Gastroesophageal sphincter (tissue), 4 donors: ENCODE results near the gene SAMD14. TPM values are rescaled to one million over a fixed set of nuclear protein-coding genes. Genes with fewer than 3 reads are reported as not detected.
A peak's percentile ranks its signal among the peaks of the same experiment; 100 is the strongest.

Experiments
- ATAC-seq: fragments of 150-250 bp; one replicate; pipeline ENCODE4 v1.9.1; 2016; ENCODE audit warnings: mild to moderate bottlenecking, moderate library complexity
- H3K27ac ChIP-seq, 4 donors: fragments of 200-600 bp; sonication (generic) in 3 of 4; 1 replicate in 3 of 4; 2 replicates in 1 of 4; pipeline ENCODE4 v1.5.1; 2016 to 2019
- H3K27me3 ChIP-seq: fragments of 200-600 bp; sonication (generic); one replicate; pipeline ENCODE4 v1.5.1; 2019
- H3K36me3 ChIP-seq, 2 donors: fragments of 200-600 bp; sonication (generic); one replicate each; pipeline ENCODE4 v1.5.1; 2019; ENCODE audit warnings: control low read depth in 1 of 2
- H3K4me1 ChIP-seq, 3 donors: fragments of 200-600 bp; sonication (generic); 1 replicate in 2 of 3; 2 replicates in 1 of 3; pipeline ENCODE4 v1.5.1; 2016 to 2019; ENCODE audit warnings: control low read depth in 2 of 3
- H3K4me3 ChIP-seq, 2 donors: fragments of 200-600 bp; sonication (generic); one replicate each; pipeline ENCODE4 v1.5.1; 2019; ENCODE audit warnings: mild to moderate bottlenecking in 1 of 2, moderate library complexity in 1 of 2
- H3K9me3 ChIP-seq, 3 donors: fragments of 200-600 bp; sonication (generic); one replicate each; pipeline ENCODE4 v1.5.1; 2017 to 2019; ENCODE audit warnings: control low read depth in 2 of 3
- EP300 ChIP-seq: sonication (generic); formaldehyde crosslinking; IDR thresholded peaks from one replicate; pipeline ENCODE4 v1.6.1; 2017; ENCODE audit warnings: antibody characterized with exemption, mild to moderate bottlenecking
- POLR2A ChIP-seq, 2 donors: fragments of 450-650 bp; IDR thresholded peaks; one replicate each; pipeline ENCODE4 v1.6.1; 2017; ENCODE audit warnings: antibody characterized with exemption in 2 of 2, mild to moderate bottlenecking in 2 of 2, moderate library complexity in 1 of 2
- POLR2AphosphoS5 ChIP-seq: sonication (generic); formaldehyde crosslinking; IDR thresholded peaks from one replicate; pipeline ENCODE4 v1.6.1; 2017; ENCODE audit warnings: antibody characterized with exemption
- WGBS, 2 donors: methylation state at CpG; one replicate each; pipeline ENCODE4 v1.1.5; 2018; ENCODE audit warnings: low coverage in 1 of 2; 5-methylcytosine and 5-hydroxymethylcytosine counted together
- total RNA-seq, 4 donors: library from RNA; depleted of rRNA; stranded (reverse); fragments of >200 nt; gene quantifications; one replicate each; pipeline ENCODE4 v1.1.0, GENCODE V29; 2016
- TF ChIP-seq, protein P1 (sequence below), 4 experiments: fragments of 200-600 bp in 2 of 4; fragments of 450-650 bp in 2 of 4; sonication (generic) in 1 of 4; IDR thresholded peaks; one replicate each; pipeline ENCODE4 v1.5.1; 2017 to 2019; ENCODE audit warnings: antibody characterized with exemption in 4 of 4, mild to moderate bottlenecking in 2 of 4, moderate library complexity in 2 of 4

SAMD14 gene
- total RNA-seq, 4 donors from 2014 or later = 1.3 to 2.8 (median 2.3) TPM

DNA sequence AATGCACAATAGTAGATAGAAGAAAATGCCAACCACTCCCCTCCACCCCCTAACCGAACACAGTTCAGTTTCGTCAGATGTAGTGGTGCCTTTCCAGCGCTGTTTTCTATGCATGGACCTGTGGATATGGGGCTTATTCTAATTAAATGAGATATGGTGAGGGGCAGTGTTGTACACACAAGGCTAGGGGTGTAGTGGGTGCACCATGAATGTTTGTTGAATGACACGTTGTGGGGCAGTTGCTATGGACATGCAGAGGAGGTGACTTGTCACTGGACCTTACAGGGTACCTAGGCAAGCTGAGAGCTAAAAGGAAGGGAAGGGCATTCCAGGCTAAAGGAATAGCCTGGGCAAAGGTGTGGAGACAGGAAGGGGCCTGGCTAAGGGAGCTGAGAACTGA, 31.4 kb downstream of the SAMD14 start:
- peak overlapping the region in 3 of 4 donors; percentile 42 to 82 (median 79) for H3K27ac ChIP-seq
- 73 to 77% methylated on average over 4 of the region's 4 CpGs for WGBS, 2 donors

DNA sequence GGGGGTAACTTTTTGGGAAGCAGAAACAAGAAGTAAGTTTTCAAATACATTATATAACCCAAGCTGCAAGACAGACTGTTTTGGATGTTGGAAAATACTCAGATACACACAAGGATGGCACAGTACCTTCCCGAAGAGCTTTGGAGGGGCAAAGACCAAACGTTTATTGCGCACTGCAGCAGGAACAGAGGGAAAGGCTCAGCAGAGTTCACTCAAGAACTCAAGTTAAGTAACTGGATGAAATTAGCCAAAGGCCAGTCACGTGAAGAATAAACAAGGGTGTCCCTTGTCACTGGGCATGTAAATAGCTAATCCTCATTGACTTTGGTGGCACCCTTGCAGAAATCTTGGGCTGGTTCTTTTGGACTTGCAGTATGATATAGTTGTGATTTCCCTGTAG, 32.0 kb downstream of the SAMD14 start:
- H3K4me3 ChIP-seq = no peak overlapping the region
- 54 to 57% methylated on average over 4 of the region's 4 CpGs for WGBS, 2 donors
- no peaks in the 10 kb centered on the region for H3K27me3 ChIP-seq
- peaks cover 0 to 43% of the 10 kb centered on the region in 2 donors for H3K36me3 ChIP-seq
- no peak for ATAC-seq
- H3K4me1 ChIP-seq = peaks cover 7 to 85% (median 40%) of the 10 kb centered on the region in 3 donors
- H3K27ac ChIP-seq = peak overlapping the region in 2 of 4 donors; percentile 89 to 91
- no peaks in the 10 kb centered on the region for H3K9me3 ChIP-seq
- TF ChIP-seq, protein P1, sequence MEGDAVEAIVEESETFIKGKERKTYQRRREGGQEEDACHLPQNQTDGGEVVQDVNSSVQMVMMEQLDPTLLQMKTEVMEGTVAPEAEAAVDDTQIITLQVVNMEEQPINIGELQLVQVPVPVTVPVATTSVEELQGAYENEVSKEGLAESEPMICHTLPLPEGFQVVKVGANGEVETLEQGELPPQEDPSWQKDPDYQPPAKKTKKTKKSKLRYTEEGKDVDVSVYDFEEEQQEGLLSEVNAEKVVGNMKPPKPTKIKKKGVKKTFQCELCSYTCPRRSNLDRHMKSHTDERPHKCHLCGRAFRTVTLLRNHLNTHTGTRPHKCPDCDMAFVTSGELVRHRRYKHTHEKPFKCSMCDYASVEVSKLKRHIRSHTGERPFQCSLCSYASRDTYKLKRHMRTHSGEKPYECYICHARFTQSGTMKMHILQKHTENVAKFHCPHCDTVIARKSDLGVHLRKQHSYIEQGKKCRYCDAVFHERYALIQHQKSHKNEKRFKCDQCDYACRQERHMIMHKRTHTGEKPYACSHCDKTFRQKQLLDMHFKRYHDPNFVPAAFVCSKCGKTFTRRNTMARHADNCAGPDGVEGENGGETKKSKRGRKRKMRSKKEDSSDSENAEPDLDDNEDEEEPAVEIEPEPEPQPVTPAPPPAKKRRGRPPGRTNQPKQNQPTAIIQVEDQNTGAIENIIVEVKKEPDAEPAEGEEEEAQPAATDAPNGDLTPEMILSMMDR (IDR thresholded peaks at IDR 0.05) = no peak
- TF ChIP-seq POLR2AphosphoS5 (no peak), EP300 (no peak), POLR2A (IDR thresholded peaks at IDR 0.05) (no peak)

More for the DNA sequence above, 31.4 kb downstream of the SAMD14 start:
- peaks cover 0 to 47% of the 10 kb centered on the region in 2 donors for H3K36me3 ChIP-seq
- TF ChIP-seq POLR2AphosphoS5 (no peak), POLR2A (IDR thresholded peaks at IDR 0.05) (no peak), EP300 (no peak)
- TF ChIP-seq, protein P1 (IDR thresholded peaks at IDR 0.05) = no peak
- no peaks in the 10 kb centered on the region for H3K27me3 ChIP-seq
- H3K4me1 ChIP-seq = peaks cover 7 to 92% (median 42%) of the 10 kb centered on the region in 3 donors
- ATAC-seq = no peak
- no peaks in the 10 kb centered on the region for H3K9me3 ChIP-seq
- no peak overlapping the region for H3K4me3 ChIP-seq

DNA sequence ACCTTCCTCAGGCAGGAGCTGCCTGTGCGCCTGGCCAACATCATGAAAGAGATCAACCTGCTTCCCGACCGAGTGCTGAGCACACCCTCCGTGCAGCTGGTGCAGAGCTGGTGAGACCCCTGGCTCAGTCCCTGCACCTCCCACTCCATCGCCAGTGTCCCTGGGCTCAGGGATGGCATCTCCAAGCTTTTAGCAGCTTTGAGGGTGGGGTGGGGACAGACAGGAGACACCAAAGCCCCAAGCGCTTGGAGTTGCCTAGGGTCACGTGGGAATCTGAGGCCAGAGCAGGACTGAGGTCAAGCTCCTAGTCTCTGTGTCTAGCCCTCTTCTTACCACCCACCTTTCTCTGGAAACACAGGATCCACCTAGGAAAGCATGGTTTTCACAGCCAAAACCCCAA, 32.5 kb downstream of the SAMD14 start:
- Histone ChIP-seq H3K36me3 (peaks cover 0 to 43% of the 10 kb centered on the region in 2 donors), H3K27ac (peak overlapping the region in 3 of 4 donors; percentile 89 to 95 (median 91)), H3K4me1 (peaks cover 7 to 80% (median 36%) of the 10 kb centered on the region in 3 donors), H3K4me3 (no peak overlapping the region), H3K27me3 (no peaks in the 10 kb centered on the region), H3K9me3 (no peaks in the 10 kb centered on the region)
- TF ChIP-seq POLR2A (IDR thresholded peaks at IDR 0.05) = no peak
- no peak for TF ChIP-seq EP300
- TF ChIP-seq POLR2AphosphoS5 = no peak
- TF ChIP-seq, protein P1 (IDR thresholded peaks at IDR 0.05) = no peak
- no peak for ATAC-seq
- no CpG with 5 or more reads among the region's 7 CpGs for WGBS, 2 donors

DNA sequence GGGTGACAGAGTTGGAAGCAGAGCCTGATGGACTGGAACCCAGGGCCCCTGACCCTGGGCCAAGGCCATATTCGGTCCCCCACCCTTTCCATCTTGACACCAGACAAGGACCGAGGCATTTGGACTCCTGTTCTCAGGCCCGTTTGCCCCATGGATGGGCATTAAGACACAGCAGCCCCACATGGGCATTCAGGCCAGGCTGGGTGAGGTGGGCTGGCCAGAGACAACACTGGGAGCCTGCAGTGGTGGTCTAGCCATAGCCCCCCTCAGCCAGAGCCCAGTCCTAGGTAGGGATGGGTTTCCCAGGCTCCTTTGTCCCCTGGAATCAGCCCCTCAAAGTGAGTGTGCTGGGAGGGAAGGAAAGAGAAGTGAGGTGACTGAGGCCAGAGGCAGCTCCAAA, 33.2 kb downstream of the SAMD14 start:
- no peak for TF ChIP-seq POLR2AphosphoS5
- TF ChIP-seq EP300 = no peak
- no peak for TF ChIP-seq POLR2A (IDR thresholded peaks at IDR 0.05)
- TF ChIP-seq, protein P1 (IDR thresholded peaks at IDR 0.05) = no peak
- WGBS, 2 donors = 80% methylated on average over 1 of the region's 3 CpGs; no CpG with 5 or more reads in 1 of the 2 donors
- peak overlapping the region in 1 of 2 donors; percentile 77 for H3K4me3 ChIP-seq
- H3K27ac ChIP-seq = peak overlapping the region in 3 of 4 donors; percentile 89 to 95 (median 91)
- H3K4me1 ChIP-seq = peaks cover under 1 to 73% (median 29%) of the 10 kb centered on the region in 3 donors
- no peaks in the 10 kb centered on the region for H3K27me3 ChIP-seq
- no peaks in the 10 kb centered on the region for H3K9me3 ChIP-seq
- H3K36me3 ChIP-seq = peaks cover 0 to 43% of the 10 kb centered on the region in 2 donors
- no peak for ATAC-seq

DNA sequence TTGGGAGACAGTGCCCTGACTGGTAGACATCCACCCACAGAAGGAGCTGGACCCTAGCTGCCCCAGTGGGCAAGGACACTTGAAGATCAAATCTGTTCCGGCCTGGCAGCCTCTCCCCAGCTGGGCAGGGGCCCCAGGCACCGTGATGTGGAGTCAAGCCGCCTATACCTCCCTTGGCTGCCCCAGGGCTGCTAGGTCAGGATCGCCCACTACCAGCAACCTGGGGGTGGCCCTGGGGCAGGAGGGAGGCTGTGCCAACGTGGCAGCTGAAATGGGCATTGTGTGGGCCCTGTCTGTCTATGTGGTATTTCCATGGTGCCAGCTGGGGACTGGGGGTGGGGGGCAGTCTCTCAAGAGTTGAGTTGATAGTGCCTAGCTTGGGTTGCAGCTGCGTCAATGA, 33.9 kb downstream of the SAMD14 start:
- Histone ChIP-seq H3K27me3 (no peaks in the 10 kb centered on the region), H3K4me1 (peaks cover 0 to 67% (median 22%) of the 10 kb centered on the region in 3 donors), H3K9me3 (no peaks in the 10 kb centered on the region), H3K4me3 (peak overlapping the region; percentile 55 to 77), H3K27ac (peak overlapping the region; percentile 60 to 95 (median 90)), H3K36me3 (peaks cover 0 to 36% of the 10 kb centered on the region in 2 donors)
- no CpG with 5 or more reads among the region's 6 CpGs for WGBS, 2 donors
- ATAC-seq = no peak
- no peak for TF ChIP-seq POLR2A (IDR thresholded peaks at IDR 0.05)
- no peak for TF ChIP-seq POLR2AphosphoS5
- TF ChIP-seq, protein P1 (IDR thresholded peaks at IDR 0.05) = no peak
- TF ChIP-seq EP300 = no peak
